K562 (cell line): Measurements from ENCODE around the gene SNRPA. TPM values are rescaled to one million over a fixed set of nuclear protein-coding genes. Genes with fewer than 3 reads are reported as not detected.

Experiments
- MLLT1 ChIP-seq, 2 experiments: fragments of 450-650 bp; IDR thresholded peaks; 2 replicates each; pipeline ENCODE4 v1.6.1; 2016
- MYNN ChIP-seq, 2 experiments: sonication (generic); formaldehyde crosslinking in 1 of 2; IDR thresholded peaks; 2 replicates each; pipeline versions ENCODE4 v1.5.0 to v1.6.1; 2016 to 2020; ENCODE audit warnings: antibody characterized with exemption in 1 of 2, missing genetic modification reagents in 1 of 2
- NFE2 ChIP-seq: IDR thresholded peaks from 2 replicates; pipeline ENCODE4 v1.6.1; 2014; ENCODE audit warnings: antibody characterized with exemption, low read depth
- NONO ChIP-seq, 2 experiments: fragments of 200-400 bp in 1 of 2; fragments of 450-650 bp in 1 of 2; formaldehyde crosslinking in 1 of 2; IDR thresholded peaks; 2 replicates each; pipeline ENCODE4 v1.6.1; 2017; ENCODE audit warnings: low read depth in 2 of 2, mild to moderate bottlenecking in 2 of 2, moderate library complexity in 2 of 2, low read length in 1 of 2
- YY1 ChIP-seq, 3 experiments: IDR thresholded peaks; 2 replicates each; pipeline ENCODE4 v1.6.1; 2011; ENCODE audit warnings: low read length in 2 of 3, mild to moderate bottlenecking in 2 of 3, moderate library complexity in 2 of 3, borderline replicate concordance in 1 of 3, control low read depth in 1 of 3, low read depth in 1 of 3; ENCODE audit not compliant: insufficient read depth in 3 of 3, insufficient replicate concordance in 2 of 3, control insufficient read depth in 1 of 3, insufficient read length in 1 of 3; ENCODE audit errors: extremely low read depth in 1 of 3
- ZKSCAN1 ChIP-seq: fragments of 150-350 bp; IDR thresholded peaks from 2 replicates; pipeline ENCODE4 v1.6.1; 2016; ENCODE audit warnings: low read depth, low read length
- ZNF644 ChIP-seq: fragments of 200-800 bp; sonication (Bioruptor generic); IDR thresholded peaks from 2 replicates; pipeline ENCODE4 v1.6.1; 2016; ENCODE audit warnings: low read depth, missing genetic modification characterization, missing compliant biosample characterization
- polyA plus RNA-seq, 8 experiments: library from polyadenylated mRNA; depleted of rRNA in 4 of 8; stranded (reverse) in 5 of 8; unstranded in 3 of 8; fragments of >200 nt; fragmentation: Nextera tagmentation in 2 of 8; fragmentation: Illumina TruSeq in 1 of 8; extraction: Ambion mirVana in 2 of 8; extraction: Trizol in 1 of 8; gene quantifications; 2 replicates each; pipeline versions ENCODE4 v1.2.1 to v1.2.3, GENCODE V29; 2011 to 2014; ENCODE audit warnings: inconsistent platforms in 1 of 8, missing spikeins in 1 of 8
- total RNA-seq, 7 experiments: library from RNA; depleted of rRNA in 6 of 7; stranded (reverse); fragments of >200 nt in 6 of 7; fragmentation: Illumina TruSeq in 2 of 7; extraction: Trizol in 2 of 7; gene quantifications; 2 replicates each; pipeline versions ENCODE4 v1.2.1 to v1.2.3, GENCODE V29; 2011 to 2021; ENCODE audit warnings: low replicate concordance in 1 of 7

The SNRPA gene
- total and polyA plus RNA-seq, 9 of the 15 experiments (the other 6 are each of a cell fraction or from before 2014, with no cell fraction given): 16.3 to 311 (median 193) TPM

GRCh38 chr19:40809358-40810086 lies 58.5 kb downstream of the SNRPA start (continued):
- TF ChIP-seq YY1 (IDR thresholded peaks at IDR 0.05; ENCODE audit: borderline replicate concordance in 1 of 3, control insufficient read depth in 1 of 3, extremely low read depth in 1 of 3, insufficient read depth in 3 of 3, insufficient read length in 1 of 3, insufficient replicate concordance in 2 of 3, low read depth in 1 of 3, low read length in 2 of 3) (no peak), MLLT1 (IDR thresholded peaks at IDR 0.05) (peak in 1 of 2 experiments; percentile 87; a peak in 2 of 4 replicates), ZNF644 (tag) (no peak), MYNN (IDR thresholded peaks at IDR 0.05) (peak; percentile 60; the same call in 1 of the 2 replicates), MYNN (CRISPR knock-in tag; IDR thresholded peaks at IDR 0.05) (no peak), NONO (IDR thresholded peaks at IDR 0.05; ENCODE audit: low read depth in 2 of 2, low read length in 1 of 2) (0 out of 4 replicates have a peak, but pooled peaks of 1 of the 2 experiments have one; percentile 24), NFE2 (peak; percentile 40; the same call in 1 of the 2 replicates), ZKSCAN1 (no peak)
